Choroid plexus epithelial cell (primary cell): Measurements from ENCODE around the gene KISS1R.

ENCODE experiments used
- DNase-seq: peaks from one replicate; pipeline ENCODE4 v3.0.0-alpha.2; 2010; ENCODE audit warnings: low read depth
- H3K4me3 ChIP-seq: 2 replicates; pipeline ENCODE4 v1.5.1; 2011; ENCODE audit warnings: low read depth, mild to moderate bottlenecking, control low read depth, low read length, moderate library complexity
- TF ChIP-seq, protein P1 (sequence below): conservative IDR thresholded peaks from 2 replicates; pipeline ENCODE4 v1.5.1; 2011; ENCODE audit warnings: low read depth, mild to moderate bottlenecking, control low read depth, inconsistent platforms, low read length, moderate library complexity

KISS1R gene

DNA sequence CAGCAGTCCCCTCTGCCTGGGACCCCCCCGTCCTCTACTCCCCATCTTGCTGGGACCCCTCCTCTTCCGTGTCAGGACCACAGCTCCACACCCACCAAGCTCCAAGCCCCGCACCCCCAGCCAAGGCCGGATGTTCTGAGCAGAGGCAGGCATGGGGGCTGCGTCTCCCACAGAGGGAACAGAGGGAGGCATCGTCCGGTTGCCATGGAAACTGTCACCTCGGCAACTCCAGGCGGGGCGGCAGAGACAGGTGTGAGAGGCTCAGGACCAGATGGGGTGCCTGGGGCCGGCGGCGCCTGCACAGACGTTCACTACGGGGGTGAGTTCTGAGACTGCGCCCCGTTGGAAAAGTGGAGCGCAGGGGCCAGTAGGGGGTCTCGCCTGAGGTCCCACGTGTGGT, 18.5 kb upstream of the KISS1R start:
- TF ChIP-seq, protein P1, sequence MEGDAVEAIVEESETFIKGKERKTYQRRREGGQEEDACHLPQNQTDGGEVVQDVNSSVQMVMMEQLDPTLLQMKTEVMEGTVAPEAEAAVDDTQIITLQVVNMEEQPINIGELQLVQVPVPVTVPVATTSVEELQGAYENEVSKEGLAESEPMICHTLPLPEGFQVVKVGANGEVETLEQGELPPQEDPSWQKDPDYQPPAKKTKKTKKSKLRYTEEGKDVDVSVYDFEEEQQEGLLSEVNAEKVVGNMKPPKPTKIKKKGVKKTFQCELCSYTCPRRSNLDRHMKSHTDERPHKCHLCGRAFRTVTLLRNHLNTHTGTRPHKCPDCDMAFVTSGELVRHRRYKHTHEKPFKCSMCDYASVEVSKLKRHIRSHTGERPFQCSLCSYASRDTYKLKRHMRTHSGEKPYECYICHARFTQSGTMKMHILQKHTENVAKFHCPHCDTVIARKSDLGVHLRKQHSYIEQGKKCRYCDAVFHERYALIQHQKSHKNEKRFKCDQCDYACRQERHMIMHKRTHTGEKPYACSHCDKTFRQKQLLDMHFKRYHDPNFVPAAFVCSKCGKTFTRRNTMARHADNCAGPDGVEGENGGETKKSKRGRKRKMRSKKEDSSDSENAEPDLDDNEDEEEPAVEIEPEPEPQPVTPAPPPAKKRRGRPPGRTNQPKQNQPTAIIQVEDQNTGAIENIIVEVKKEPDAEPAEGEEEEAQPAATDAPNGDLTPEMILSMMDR, result no peak
- H3K4me3 ChIP-seq, result no peak overlapping the region
- DNase-seq, result no peak

DNA sequence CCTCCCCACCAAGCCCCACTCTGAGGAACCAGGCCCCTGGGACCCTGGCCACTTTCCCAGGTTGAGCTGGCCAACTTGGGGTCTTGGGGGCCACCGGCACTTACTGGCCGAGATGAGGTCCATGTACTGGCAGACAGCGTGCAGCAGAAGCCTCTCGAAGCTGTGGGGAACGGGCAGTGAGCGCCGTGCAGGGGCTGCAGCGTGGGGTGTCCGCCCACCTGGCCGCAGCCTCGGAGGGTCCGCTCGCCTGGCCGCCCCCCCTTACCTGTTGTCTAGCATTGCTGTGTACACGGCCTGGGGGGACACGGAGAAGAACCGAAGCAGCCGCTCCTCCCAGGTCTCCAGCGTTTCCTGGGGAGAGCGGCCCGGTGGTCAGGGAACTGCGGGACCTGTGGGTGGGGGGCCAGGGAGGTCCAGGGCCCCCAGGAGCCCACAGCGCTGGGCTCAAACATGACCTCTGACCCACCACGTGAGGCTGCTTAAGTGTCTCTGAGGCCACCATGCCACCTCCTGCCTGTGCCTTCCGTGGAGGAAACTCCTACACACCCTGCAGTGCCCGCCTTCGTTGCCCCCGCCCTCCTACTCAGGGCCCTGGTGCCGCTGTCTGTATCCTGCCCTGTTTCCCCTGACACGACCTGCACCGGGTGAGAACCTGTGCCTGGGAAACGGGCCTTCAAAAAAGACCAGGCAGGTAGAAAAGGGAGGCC, 17.6 kb upstream of the KISS1R start:
- no peak for DNase-seq
- TF ChIP-seq, protein P1, result no peak
- H3K4me3 ChIP-seq, result no peak overlapping the region

DNA sequence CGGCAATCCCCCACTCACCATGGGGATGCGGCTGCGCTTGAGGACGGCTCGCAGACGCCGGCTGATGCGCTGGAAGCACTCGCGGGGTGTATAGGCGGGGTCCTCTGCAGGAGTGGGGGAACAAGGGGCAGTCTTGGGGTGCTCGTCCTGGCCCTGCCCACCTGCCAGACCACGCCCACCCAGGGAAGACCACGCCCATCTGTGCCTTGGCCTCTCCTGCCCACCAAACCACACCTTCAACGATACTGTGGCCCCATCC, 17.2 kb upstream of the KISS1R start:
- DNase-seq, result no peak
- TF ChIP-seq, protein P1, result no peak
- no peak overlapping the region for H3K4me3 ChIP-seq

DNA sequence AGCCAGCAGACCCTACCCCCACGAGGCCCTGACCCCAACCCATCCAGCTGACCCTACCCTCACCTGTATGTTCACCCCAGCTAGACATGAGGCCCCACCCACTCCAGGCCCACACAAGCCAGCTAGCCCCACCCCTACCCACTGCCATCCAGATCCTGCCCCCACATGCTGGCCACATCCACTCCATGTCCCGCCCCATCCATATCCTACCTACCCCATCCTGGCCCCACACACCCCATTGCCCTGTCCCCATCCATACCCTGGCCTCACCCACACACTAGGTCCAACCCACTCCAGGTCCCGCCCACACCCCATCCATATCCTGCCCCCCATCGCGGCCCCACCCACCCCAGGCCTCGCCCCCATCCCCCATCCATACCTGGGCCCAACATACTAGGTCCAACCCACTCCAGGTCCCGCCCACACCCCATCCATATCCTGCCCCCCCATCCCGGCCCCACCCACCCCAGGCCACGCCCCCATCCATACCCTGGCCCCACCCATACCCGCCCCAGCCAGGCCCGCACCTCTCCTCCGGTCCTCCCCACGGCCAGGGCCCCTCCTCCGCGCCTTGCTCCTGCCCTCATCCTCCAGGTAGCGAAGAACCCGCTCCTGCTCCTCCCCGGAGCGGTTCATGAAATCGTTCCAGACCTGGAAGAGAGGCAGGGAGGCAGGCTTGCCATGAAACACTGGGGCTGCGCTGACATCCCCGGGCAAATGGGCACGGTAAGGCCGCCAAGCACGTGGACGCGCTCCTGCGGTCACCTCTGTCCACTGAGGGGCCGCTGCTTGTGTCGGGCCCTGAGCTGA, 16.6 kb upstream of the KISS1R start:
- no peak for DNase-seq
- no peak overlapping the region for H3K4me3 ChIP-seq
- TF ChIP-seq, protein P1, result no peak

GRCh38 chr19:901216-902092, 15.7 kb upstream of the KISS1R start:
- TF ChIP-seq, protein P1, result no peak
- no peak for DNase-seq
- no peak overlapping the region for H3K4me3 ChIP-seq

GRCh38 chr19:902093-902370, 15.1 kb upstream of the KISS1R start:
- H3K4me3 ChIP-seq, result no peak overlapping the region
- no peak for DNase-seq
- TF ChIP-seq, protein P1, result no peak
